Loucy (cell line): Measurements from ENCODE around the gene TBC1D3D.
"Not testable (repeated sequence)": the region's sequence is repeated elsewhere in the genome, so short reads cannot be mapped to it uniquely, and the experiment has no call there.

Source experiments
- H2AFZ ChIP-seq: fragments of 200-600 bp; sonication (generic); 2 replicates; pipeline ENCODE4 v1.6.0; 2016; ENCODE audit warnings: antibody characterized with exemption, mild to moderate bottlenecking, low read length, moderate library complexity
- H3F3A ChIP-seq: fragments of 200-600 bp; 2 replicates; pipeline ENCODE4 v1.6.0; 2016; ENCODE audit warnings: antibody characterized with exemption, low read depth, mild to moderate bottlenecking
- H3K27me3 ChIP-seq: fragments of 200-600 bp; sonication (generic); 2 replicates; pipeline ENCODE4 v1.6.1; 2014; ENCODE audit warnings: low read length, mild to moderate bottlenecking; ENCODE audit not compliant: insufficient read depth, poor library complexity, severe bottlenecking
- H3K36me3 ChIP-seq: fragments of 200-600 bp; sonication (generic); 2 replicates; pipeline ENCODE4 v1.6.1; 2016; ENCODE audit warnings: low read length; ENCODE audit not compliant: insufficient read depth
- H3K4me1 ChIP-seq: fragments of 200-600 bp; sonication (generic); 2 replicates; pipeline ENCODE4 v1.5.1; 2014; ENCODE audit warnings: low read length, mild to moderate bottlenecking; ENCODE audit not compliant: insufficient read depth, poor library complexity, severe bottlenecking
- H3K4me2 ChIP-seq: fragments of 200-600 bp; sonication (generic); 2 replicates; pipeline ENCODE4 v1.6.0; 2014; ENCODE audit warnings: antibody characterized with exemption, low read length, low read depth, mild to moderate bottlenecking; ENCODE audit not compliant: poor library complexity, severe bottlenecking
- H3K4me3 ChIP-seq: fragments of 200-600 bp; sonication (generic); 2 replicates; pipeline ENCODE4 v1.5.1; 2014; ENCODE audit warnings: low read length, mild to moderate bottlenecking, mixed read lengths; ENCODE audit not compliant: poor library complexity, severe bottlenecking
- H3K79me2 ChIP-seq: fragments of 200-600 bp; sonication (generic); 2 replicates; pipeline ENCODE4 v1.6.1; 2014; ENCODE audit warnings: low read length; ENCODE audit not compliant: insufficient read depth
- H3K9ac ChIP-seq: fragments of 200-600 bp; sonication (generic); 2 replicates; pipeline ENCODE4 v1.6.0; 2014; ENCODE audit warnings: mild to moderate bottlenecking, low read depth, low read length, moderate library complexity; ENCODE audit not compliant: poor library complexity, severe bottlenecking
- H3K9me2 ChIP-seq: fragments of 200-600 bp; sonication (generic); replicated peaks from 2 replicates; pipeline ENCODE4 v1.6.1; 2016; ENCODE audit warnings: low read depth, low read length, mixed read lengths
- H3K9me3 ChIP-seq: fragments of 200-600 bp; sonication (generic); 2 replicates; pipeline ENCODE4 v1.6.1; 2014; ENCODE audit warnings: mild to moderate bottlenecking, antibody characterized with exemption, low read length, low read depth; ENCODE audit not compliant: insufficient read depth
- H4K20me1 ChIP-seq: fragments of 200-600 bp; sonication (generic); 2 replicates; pipeline ENCODE4 v1.6.0; 2014; ENCODE audit warnings: antibody characterized with exemption, low read length, mild to moderate bottlenecking; ENCODE audit not compliant: insufficient read depth, poor library complexity, severe bottlenecking

The TBC1D3D gene

GRCh38 chr17:38003676-38004075, at the start of gene TBC1D3D:
TBC1D3D (plus strand) TSS chr17:38003976; CDS start chr17:38005561, 1,585 bp downstream.
- H2AFZ ChIP-seq, H3K36me3 ChIP-seq, H3F3A ChIP-seq, H3K9me3 ChIP-seq, H3K79me2 ChIP-seq, H3K27me3 ChIP-seq, H3K4me2 ChIP-seq, H3K4me1 ChIP-seq, H3K9me2 ChIP-seq, H3K9ac ChIP-seq, H4K20me1 ChIP-seq, H3K4me3 ChIP-seq: not testable (repeated sequence)

- not testable (repeated sequence) for H3K4me2 ChIP-seq, H3K9ac ChIP-seq, H3K9me2 ChIP-seq, H3K4me3 ChIP-seq, H3K79me2 ChIP-seq, H4K20me1 ChIP-seq, H3F3A ChIP-seq, H3K4me1 ChIP-seq, H3K27me3 ChIP-seq, H3K9me3 ChIP-seq, H2AFZ ChIP-seq, H3K36me3 ChIP-seq
Measured at GRCh38 chr17:37988960-37989359, 14.8 kb upstream of the TBC1D3D start, which contains the start of gene TBC1D3L. TBC1D3L (minus strand) TSS chr17:37989060; CDS start chr17:37987520, 1,540 bp downstream.
